Endometrial microvascular endothelial cells (primary cell): ENCODE results near the gene RING1. TPM values are rescaled to one million over a fixed set of nuclear protein-coding genes. Genes with fewer than 3 reads are reported as not detected.

Experiments used
- total RNA-seq: library from RNA; depleted of rRNA; stranded (reverse); fragments of >200 nt; gene quantifications from one replicate; pipeline ENCODE4 v1.2.3, GENCODE V29; 2015; ENCODE audit errors: inconsistent ontology term

RING1 gene
- total RNA-seq, 1 donor from 2014 or later: 9.3 TPM

Other genes starting within 250 kb of the RING1 start
- gene BRD2, start 239.9 kb upstream of the RING1 start, total RNA-seq: 105 TPM
- not detected for gene HLA-DOA, start 198.9 kb upstream of the RING1 start, total RNA-seq
- 8.6 TPM for gene HLA-DPA1, start 134.9 kb upstream of the RING1 start, total RNA-seq
- 36.7 TPM for gene HLA-DPB1, start 132.5 kb upstream of the RING1 start, total RNA-seq
- not detected for gene COL11A2, start 16.0 kb upstream of the RING1 start, total RNA-seq
- gene RXRB, start 7.8 kb upstream of the RING1 start, total RNA-seq: 19.3 TPM
- gene SLC39A7, start 7.6 kb upstream of the RING1 start, total RNA-seq: 102 TPM
- 6.0 TPM for gene HSD17B8, start 3.8 kb upstream of the RING1 start, total RNA-seq
- 43.4 TPM for gene VPS52, start 63.4 kb downstream of the RING1 start, total RNA-seq
- gene RPS18, start 63.6 kb downstream of the RING1 start, total RNA-seq: 3,623 TPM
- 4.0 TPM for gene B3GALT4, start 68.6 kb downstream of the RING1 start, total RNA-seq
- gene WDR46, start 80.7 kb downstream of the RING1 start, total RNA-seq: 75.1 TPM
- 59.0 TPM for gene PFDN6, start 81.1 kb downstream of the RING1 start, total RNA-seq
- 40.3 TPM for gene RGL2, start 90.4 kb downstream of the RING1 start, total RNA-seq
- 112 TPM for gene TAPBP, start 105.6 kb downstream of the RING1 start, total RNA-seq
- 29.3 TPM for gene ZBTB22, start 109.2 kb downstream of the RING1 start, total RNA-seq
- 44.5 TPM for gene DAXX, start 114.5 kb downstream of the RING1 start, total RNA-seq
- 55.4 TPM for gene KIFC1, start 183.3 kb downstream of the RING1 start, total RNA-seq
- gene PHF1, start 202.5 kb downstream of the RING1 start, total RNA-seq: 20.3 TPM
- 117 TPM for gene CUTA, start 209.6 kb downstream of the RING1 start, total RNA-seq
- 1.7 TPM for gene SYNGAP1, start 211.6 kb downstream of the RING1 start, total RNA-seq
- gene ZBTB9, start 246.1 kb downstream of the RING1 start, total RNA-seq: 8.1 TPM